Right lobe of liver (tissue), 6 donors: Measurements from ENCODE around the gene CA11. TPM values are rescaled to one million over a fixed set of nuclear protein-coding genes. Genes with fewer than 3 reads are reported as not detected.

Source experiments
- ATAC-seq, 4 donors: fragments of 200-7000 bp; cut with Tn5 transposase; one replicate each; pipeline ENCODE4 v1.9.1; 2020; ENCODE audit warnings: mild to moderate bottlenecking in 4 of 4, moderate library complexity in 4 of 4
- DNase-seq, 3 donors: peaks; one replicate each; pipeline ENCODE4 v3.0.0-alpha.2; 2020
- H3K27ac ChIP-seq, 3 donors: fragments of 200-600 bp; one replicate each; pipeline ENCODE4 v1.8.0; 2022
- H3K27me3 ChIP-seq, 2 donors: fragments of 200-600 bp; one replicate each; pipeline ENCODE4 v1.8.0; 2022
- H3K36me3 ChIP-seq, 4 donors: fragments of 200-600 bp; sonication (generic) in 1 of 4; one replicate each; pipeline versions ENCODE4 v1.5.1 to v1.8.0; 2017 to 2022; ENCODE audit warnings: control low read depth in 1 of 4
- H3K4me1 ChIP-seq, 4 donors: fragments of 200-600 bp; sonication (generic) in 1 of 4; one replicate each; pipeline versions ENCODE4 v1.5.1 to v1.8.0; 2017 to 2022; ENCODE audit warnings: control low read depth in 1 of 4
- H3K4me3 ChIP-seq, 3 donors: fragments of 200-600 bp; one replicate each; pipeline ENCODE4 v1.8.0; 2022
- H3K9me3 ChIP-seq, 4 donors: fragments of 200-600 bp; sonication (generic) in 1 of 4; one replicate each; pipeline versions ENCODE4 v1.5.1 to v1.8.0; 2017 to 2022; ENCODE audit warnings: control low read depth in 1 of 4
- CTCF ChIP-seq, 4 donors: fragments of 200-600 bp in 3 of 4; fragments of 450-650 bp in 1 of 4; IDR thresholded peaks; one replicate each; pipeline versions ENCODE4 v1.5.1 to v1.8.0; 2016 to 2022; ENCODE audit warnings: antibody characterized with exemption in 4 of 4, mild to moderate bottlenecking in 2 of 4
- POLR2A ChIP-seq: fragments of 450-650 bp; IDR thresholded peaks from one replicate; pipeline ENCODE4 v1.6.1; 2017; ENCODE audit warnings: antibody characterized with exemption, mild to moderate bottlenecking
- WGBS: methylation state at CpG from one replicate; pipeline ENCODE4 v1.1.6; 2018; ENCODE audit warnings: low coverage, low lambda C conversion rate; ENCODE audit not compliant: insufficient coverage; ENCODE audit errors: missing lambda C conversion rate; 5-methylcytosine and 5-hydroxymethylcytosine counted together
- intact Hi-C, 2 donors: fragments of 100-400 bp; cut with DNase I; formaldehyde crosslinking; loops; one replicate each; pipeline versions ENCODE4 v1.11.2 to v1.14.1; 2022
- total RNA-seq, 6 experiments: library from RNA; depleted of rRNA in 2 of 6; stranded (reverse); fragments of >200 nt in 2 of 6; fragmentation: NEBNext Ultra II Directional in 3 of 6; extraction: Animal tissue kit (Norgen Biotek cat#: 25700) in 3 of 6; gene quantifications; one replicate each; pipeline versions ENCODE4 v1.1.0 to v1.2.4, GENCODE V29; 2016 to 2023
- donor health status: DM: no; HTN: yes; CAD: no.
- donor health status: DM: no; HTN: no; CAD: no.
- donor health status: DM: no; HTN: no; CAD: no.
- donor health status: DM: no; HTN: yes; CAD: no.
- donor health status: DM: no; HTN: yes; CAD: no.

The CA11 gene
- total RNA-seq, 6 experiments from 2014 or later, result 0.25 to 2.0 (median 0.54) TPM

- 25% methylated on average over 5 of the region's 11 CpGs for WGBS
- intact Hi-C loops, result no loop called here
These were observed 8.5 kb upstream of the CA11 start for GRCh38 chr19:48654299-48655059.

GRCh38 chr19:48651683-48652048 lies 5.7 kb upstream of the CA11 start:
- Histone ChIP-seq H3K27ac (no peak overlapping the region), H3K4me1 (no peaks in the 10 kb centered on the region), H3K4me3 (no peak overlapping the region), H3K9me3 (no peaks in the 10 kb centered on the region), H3K36me3 (no peaks in the 10 kb centered on the region), H3K27me3 (no peaks in the 10 kb centered on the region)
- ATAC-seq (no peak), DNase-seq (no peak)
- intact Hi-C loops, result no loop called here
- TF ChIP-seq CTCF (IDR thresholded peaks at IDR 0.05) (no peak), POLR2A (no peak)
- WGBS, result 76% methylated on average over 2 of the region's 5 CpGs

More at GRCh38 chr19:48654299-48655059, 8.5 kb upstream of the CA11 start:
- no peaks in the 10 kb centered on the region for H3K9me3 ChIP-seq
- DNase-seq (no peak), ATAC-seq (peak in 1 of 4 donors; percentile 22)
- TF ChIP-seq POLR2A, result no peak
- no peak for TF ChIP-seq CTCF (IDR thresholded peaks at IDR 0.05)
- no peak overlapping the region for H3K4me3 ChIP-seq
- H3K36me3 ChIP-seq, result no peaks in the 10 kb centered on the region
- no peaks in the 10 kb centered on the region for H3K27me3 ChIP-seq
- no peaks in the 10 kb centered on the region for H3K4me1 ChIP-seq
- no peak overlapping the region for H3K27ac ChIP-seq

GRCh38 chr19:48650974-48651682 lies 5.1 kb upstream of the CA11 start:
- Histone ChIP-seq H3K27ac (no peak overlapping the region), H3K36me3 (no peaks in the 10 kb centered on the region), H3K4me1 (no peaks in the 10 kb centered on the region), H3K27me3 (no peaks in the 10 kb centered on the region), H3K4me3 (no peak overlapping the region), H3K9me3 (no peaks in the 10 kb centered on the region)
- 83% methylated on average over 7 of the region's 12 CpGs for WGBS
- DNase-seq, result no peak
- TF ChIP-seq CTCF (IDR thresholded peaks at IDR 0.05) (no peak), POLR2A (no peak)
- intact Hi-C loops, result no loop called here
- ATAC-seq, result no peak

DNA sequence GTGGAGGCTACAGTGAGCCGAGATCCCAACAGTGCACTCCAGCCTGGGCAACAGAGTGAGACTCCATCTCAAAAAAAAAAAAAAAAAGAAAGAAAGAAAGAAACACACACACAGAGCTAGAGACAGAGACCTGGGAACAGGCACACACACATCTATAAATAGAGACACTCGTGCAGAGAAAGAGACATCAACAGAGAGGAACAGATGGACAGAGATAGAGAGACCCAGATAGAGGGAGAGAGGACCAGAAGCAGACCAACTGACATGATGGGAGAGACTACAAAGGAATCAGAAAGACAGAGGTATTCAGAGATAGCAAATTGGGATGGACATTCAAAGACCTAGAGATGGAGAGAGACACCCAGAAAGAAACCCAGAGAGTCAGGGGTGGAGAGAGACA lies 2.1 kb upstream of the CA11 start:
- Histone ChIP-seq H3K4me3 (no peak overlapping the region), H3K9me3 (no peaks in the 10 kb centered on the region), H3K4me1 (peaks cover 0 to 2% (median 0%) of the 10 kb centered on the region in 4 donors), H3K27ac (no peak overlapping the region), H3K27me3 (no peaks in the 10 kb centered on the region), H3K36me3 (no peaks in the 10 kb centered on the region)
- no peak for TF ChIP-seq CTCF (IDR thresholded peaks at IDR 0.05)
- no peak for TF ChIP-seq POLR2A
- intact Hi-C loops, result no loop called here
- DNase-seq (no peak), ATAC-seq (no peak)
- 46% methylated on average over 2 of the region's 2 CpGs for WGBS
